Measurements from ENCODE around the gene ISOC2.

ISOC2 gene, protein sequence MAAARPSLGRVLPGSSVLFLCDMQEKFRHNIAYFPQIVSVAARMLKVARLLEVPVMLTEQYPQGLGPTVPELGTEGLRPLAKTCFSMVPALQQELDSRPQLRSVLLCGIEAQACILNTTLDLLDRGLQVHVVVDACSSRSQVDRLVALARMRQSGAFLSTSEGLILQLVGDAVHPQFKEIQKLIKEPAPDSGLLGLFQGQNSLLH

GRCh38 chr19:55461259-55461973 is at the start of gene ISOC2:
ISOC2 (minus strand) TSS chr19:55461642; CDS start chr19:55456486, 5,156 bp downstream.
- peak; percentile 100 for DNase-seq (ENCODE audit: low read depth)
- TF ChIP-seq CTCF (conservative IDR thresholded peaks at IDR 0.05; ENCODE audit: low read depth, low read length), result peak; percentile 4

GRCh38 chr19:55508120-55508519 is 46.7 kb upstream of the ISOC2 start:
- DNase-seq (ENCODE audit: low read depth), result no peak
- no peak overlapping the region for H3K4me3 ChIP-seq (ENCODE audit: low read depth, low read length)
- TF ChIP-seq CTCF (conservative IDR thresholded peaks at IDR 0.05; ENCODE audit: low read depth, low read length), result no peak

More at GRCh38 chr19:55461259-55461973, at the start of gene ISOC2:
- H3K4me3 ChIP-seq (ENCODE audit: low read depth, low read length), result peak within 1 kb of the TSS; percentile 97

DNA sequence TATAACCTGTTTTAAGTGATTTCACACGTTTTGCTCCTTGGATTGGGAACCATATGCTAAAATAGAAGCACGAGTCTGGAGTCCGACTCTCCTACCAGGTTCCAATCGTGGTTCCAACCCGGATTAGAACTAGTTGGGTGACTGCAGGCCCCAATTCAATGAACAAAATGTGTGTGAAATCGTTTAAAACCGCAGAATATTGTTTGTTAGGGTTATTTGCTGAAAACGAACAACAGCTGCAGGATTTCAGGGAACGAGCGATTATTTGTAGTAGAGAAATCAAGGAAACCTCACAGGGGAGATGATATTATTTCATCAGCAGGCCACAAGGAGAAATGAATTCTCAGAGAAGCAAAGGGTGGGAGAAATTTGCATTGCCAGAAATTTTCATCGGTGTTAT is 43.5 kb upstream of the ISOC2 start:
- TF ChIP-seq CTCF (conservative IDR thresholded peaks at IDR 0.05; ENCODE audit: low read depth, low read length), result no peak
- no peak for DNase-seq (ENCODE audit: low read depth)
- no peak overlapping the region for H3K4me3 ChIP-seq (ENCODE audit: low read depth, low read length)

- no peak for DNase-seq (ENCODE audit: low read depth)
- no peak for TF ChIP-seq CTCF (conservative IDR thresholded peaks at IDR 0.05; ENCODE audit: low read depth, low read length)
- H3K4me3 ChIP-seq (ENCODE audit: low read depth, low read length), result peak overlapping the region; percentile 67
Observed at GRCh38 chr19:55504252-55504603, 42.8 kb upstream of the ISOC2 start.

GRCh38 chr19:55503502-55504251 is 42.2 kb upstream of the ISOC2 start:
- peak; percentile 93 for TF ChIP-seq CTCF (conservative IDR thresholded peaks at IDR 0.05; ENCODE audit: low read depth, low read length)
- DNase-seq (ENCODE audit: low read depth), result peak; percentile 92
- H3K4me3 ChIP-seq (ENCODE audit: low read depth, low read length), result peak overlapping the region; percentile 67

DNA sequence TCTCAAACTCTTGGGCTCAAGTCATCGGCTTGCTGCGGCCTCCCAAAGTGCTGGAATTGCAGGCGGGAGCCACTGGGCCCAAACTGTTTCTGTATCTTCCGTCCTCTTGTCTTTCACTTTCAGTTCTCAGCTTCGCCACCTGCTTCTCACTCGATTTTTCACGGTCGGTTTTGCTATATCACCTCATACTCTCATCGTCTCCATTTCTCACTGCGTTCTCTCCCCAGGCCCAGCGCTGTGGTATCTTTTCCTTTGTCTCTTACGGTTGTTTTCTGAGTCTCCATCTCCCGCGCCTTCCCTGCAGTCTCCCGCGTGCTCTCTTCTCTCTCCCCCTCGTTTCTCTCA is 41.7 kb upstream of the ISOC2 start:
- no peak for TF ChIP-seq CTCF (conservative IDR thresholded peaks at IDR 0.05; ENCODE audit: low read depth, low read length)
- DNase-seq (ENCODE audit: low read depth), result no peak

More for the DNA sequence above, 41.7 kb upstream of the ISOC2 start:
- no peak overlapping the region for H3K4me3 ChIP-seq (ENCODE audit: low read depth, low read length)
